Measurements from ENCODE around the gene CACNB1.

The CACNB1 gene

GRCh38 chr17:39191750-39192510, 5.5 kb downstream of the CACNB1 start:
- Histone ChIP-seq H3K27me3 (ENCODE audit: control insufficient read depth in 1 of 2, insufficient read depth in 2 of 2, low read length in 2 of 2) (no peaks in the 10 kb centered on the region), H3K4me3 (ENCODE audit: low read length in 2 of 2) (no peak overlapping the region), H3K36me3 (ENCODE audit: control insufficient read depth in 2 of 2, insufficient read depth in 2 of 2, low read length in 2 of 2) (peaks cover 18 to 21% of the 10 kb centered on the region in 2 donors), H3K9me3 (ENCODE audit: control insufficient read depth in 2 of 2, low read length in 2 of 2) (no peaks in the 10 kb centered on the region), H3K9ac (ENCODE audit: low read length in 2 of 2) (peak overlapping the region in 1 of 2 donors; percentile 5), H3K27ac (ENCODE audit: low read length) (no peak overlapping the region), H3K4me1 (ENCODE audit: control insufficient read depth, insufficient read depth, low read length) (peaks cover 25% of the 10 kb centered on the region)

- no peak overlapping the region for H3K27ac ChIP-seq (ENCODE audit: low read length)
- no peaks in the 10 kb centered on the region for H3K27me3 ChIP-seq (ENCODE audit: control insufficient read depth in 1 of 2, insufficient read depth in 2 of 2, low read length in 2 of 2)
- no peak overlapping the region for H3K9ac ChIP-seq (ENCODE audit: low read length in 2 of 2)
- no peaks in the 10 kb centered on the region for H3K9me3 ChIP-seq (ENCODE audit: control insufficient read depth in 2 of 2, low read length in 2 of 2)
- H3K4me1 ChIP-seq (ENCODE audit: control insufficient read depth, insufficient read depth, low read length): no peaks in the 10 kb centered on the region
- peaks cover 29 to 38% of the 10 kb centered on the region in 2 donors for H3K36me3 ChIP-seq (ENCODE audit: control insufficient read depth in 2 of 2, insufficient read depth in 2 of 2, low read length in 2 of 2)
- H3K4me3 ChIP-seq (ENCODE audit: low read length in 2 of 2): no peak overlapping the region
Observed at GRCh38 chr17:39187152-39187830, 10.2 kb downstream of the CACNB1 start.

GRCh38 chr17:39186481-39187002, 10.9 kb downstream of the CACNB1 start:
- no peak overlapping the region for H3K4me3 ChIP-seq (ENCODE audit: low read length in 2 of 2)
- H3K36me3 ChIP-seq (ENCODE audit: control insufficient read depth in 2 of 2, insufficient read depth in 2 of 2, low read length in 2 of 2): peaks cover 22 to 33% of the 10 kb centered on the region in 2 donors
- H3K9me3 ChIP-seq (ENCODE audit: control insufficient read depth in 2 of 2, low read length in 2 of 2): no peaks in the 10 kb centered on the region
- H3K9ac ChIP-seq (ENCODE audit: low read length in 2 of 2): no peak overlapping the region
- H3K27ac ChIP-seq (ENCODE audit: low read length): no peak overlapping the region
- H3K4me1 ChIP-seq (ENCODE audit: control insufficient read depth, insufficient read depth, low read length): no peaks in the 10 kb centered on the region
- H3K27me3 ChIP-seq (ENCODE audit: control insufficient read depth in 1 of 2, insufficient read depth in 2 of 2, low read length in 2 of 2): no peaks in the 10 kb centered on the region

GRCh38 chr17:39183720-39184119, 13.7 kb downstream of the CACNB1 start:
- H3K9me3 ChIP-seq (ENCODE audit: control insufficient read depth in 2 of 2, low read length in 2 of 2): no peaks in the 10 kb centered on the region
- no peak overlapping the region for H3K4me3 ChIP-seq (ENCODE audit: low read length in 2 of 2)
- H3K36me3 ChIP-seq (ENCODE audit: control insufficient read depth in 2 of 2, insufficient read depth in 2 of 2, low read length in 2 of 2): peaks cover 22 to 32% of the 10 kb centered on the region in 2 donors
- H3K27me3 ChIP-seq (ENCODE audit: control insufficient read depth in 1 of 2, insufficient read depth in 2 of 2, low read length in 2 of 2): no peaks in the 10 kb centered on the region
- no peak overlapping the region for H3K27ac ChIP-seq (ENCODE audit: low read length)
- H3K4me1 ChIP-seq (ENCODE audit: control insufficient read depth, insufficient read depth, low read length): no peaks in the 10 kb centered on the region
- no peak overlapping the region for H3K9ac ChIP-seq (ENCODE audit: low read length in 2 of 2)

GRCh38 chr17:39183045-39183444, 14.4 kb downstream of the CACNB1 start:
- Histone ChIP-seq H3K9me3 (ENCODE audit: control insufficient read depth in 2 of 2, low read length in 2 of 2) (no peaks in the 10 kb centered on the region), H3K27me3 (ENCODE audit: control insufficient read depth in 1 of 2, insufficient read depth in 2 of 2, low read length in 2 of 2) (no peaks in the 10 kb centered on the region), H3K9ac (ENCODE audit: low read length in 2 of 2) (no peak overlapping the region), H3K36me3 (ENCODE audit: control insufficient read depth in 2 of 2, insufficient read depth in 2 of 2, low read length in 2 of 2) (peaks cover 22 to 32% of the 10 kb centered on the region in 2 donors), H3K4me1 (ENCODE audit: control insufficient read depth, insufficient read depth, low read length) (no peaks in the 10 kb centered on the region), H3K4me3 (ENCODE audit: low read length in 2 of 2) (no peak overlapping the region), H3K27ac (ENCODE audit: low read length) (no peak overlapping the region)

- H3K27ac ChIP-seq (ENCODE audit: low read length): no peak overlapping the region
- H3K27me3 ChIP-seq (ENCODE audit: control insufficient read depth in 1 of 2, insufficient read depth in 2 of 2, low read length in 2 of 2): no peaks in the 10 kb centered on the region
- H3K4me1 ChIP-seq (ENCODE audit: control insufficient read depth, insufficient read depth, low read length): no peaks in the 10 kb centered on the region
- H3K9me3 ChIP-seq (ENCODE audit: control insufficient read depth in 2 of 2, low read length in 2 of 2): no peaks in the 10 kb centered on the region
- H3K36me3 ChIP-seq (ENCODE audit: control insufficient read depth in 2 of 2, insufficient read depth in 2 of 2, low read length in 2 of 2): peaks cover 10 to 31% of the 10 kb centered on the region in 2 donors
- H3K9ac ChIP-seq (ENCODE audit: low read length in 2 of 2): no peak overlapping the region
- no peak overlapping the region for H3K4me3 ChIP-seq (ENCODE audit: low read length in 2 of 2)
Observed at GRCh38 chr17:39181303-39181702, 16.2 kb downstream of the CACNB1 start.

GRCh38 chr17:39178536-39178935, 18.9 kb downstream of the CACNB1 start:
- Histone ChIP-seq H3K36me3 (ENCODE audit: control insufficient read depth in 2 of 2, insufficient read depth in 2 of 2, low read length in 2 of 2) (peaks cover 0 to 19% of the 10 kb centered on the region in 2 donors), H3K27ac (ENCODE audit: low read length) (no peak overlapping the region), H3K4me3 (ENCODE audit: low read length in 2 of 2) (no peak overlapping the region), H3K9me3 (ENCODE audit: control insufficient read depth in 2 of 2, low read length in 2 of 2) (no peaks in the 10 kb centered on the region), H3K27me3 (ENCODE audit: control insufficient read depth in 1 of 2, insufficient read depth in 2 of 2, low read length in 2 of 2) (no peaks in the 10 kb centered on the region), H3K9ac (ENCODE audit: low read length in 2 of 2) (no peak overlapping the region), H3K4me1 (ENCODE audit: control insufficient read depth, insufficient read depth, low read length) (peaks cover 11% of the 10 kb centered on the region)

- Histone ChIP-seq H3K36me3 (ENCODE audit: control insufficient read depth in 2 of 2, insufficient read depth in 2 of 2, low read length in 2 of 2) (peaks cover 0 to 11% of the 10 kb centered on the region in 2 donors), H3K27ac (ENCODE audit: low read length) (no peak overlapping the region), H3K9ac (ENCODE audit: low read length in 2 of 2) (no peak overlapping the region), H3K4me3 (ENCODE audit: low read length in 2 of 2) (no peak overlapping the region), H3K4me1 (ENCODE audit: control insufficient read depth, insufficient read depth, low read length) (peaks cover 11% of the 10 kb centered on the region), H3K9me3 (ENCODE audit: control insufficient read depth in 2 of 2, low read length in 2 of 2) (no peaks in the 10 kb centered on the region), H3K27me3 (ENCODE audit: control insufficient read depth in 1 of 2, insufficient read depth in 2 of 2, low read length in 2 of 2) (no peaks in the 10 kb centered on the region)
Observed at GRCh38 chr17:39177256-39177655, 20.2 kb downstream of the CACNB1 start.

GRCh38 chr17:39175695-39176093, 21.8 kb downstream of the CACNB1 start:
- Histone ChIP-seq H3K4me1 (ENCODE audit: control insufficient read depth, insufficient read depth, low read length) (peaks cover 11% of the 10 kb centered on the region), H3K27ac (ENCODE audit: low read length) (no peak overlapping the region), H3K4me3 (ENCODE audit: low read length in 2 of 2) (no peak overlapping the region), H3K27me3 (ENCODE audit: control insufficient read depth in 1 of 2, insufficient read depth in 2 of 2, low read length in 2 of 2) (peaks cover 0 to 5% of the 10 kb centered on the region in 2 donors), H3K36me3 (ENCODE audit: control insufficient read depth in 2 of 2, insufficient read depth in 2 of 2, low read length in 2 of 2) (peaks cover 0 to 8% of the 10 kb centered on the region in 2 donors), H3K9me3 (ENCODE audit: control insufficient read depth in 2 of 2, low read length in 2 of 2) (no peaks in the 10 kb centered on the region), H3K9ac (ENCODE audit: low read length in 2 of 2) (no peak overlapping the region)

- Histone ChIP-seq H3K36me3 (ENCODE audit: control insufficient read depth in 2 of 2, insufficient read depth in 2 of 2, low read length in 2 of 2) (peaks cover 0 to 8% of the 10 kb centered on the region in 2 donors), H3K9ac (ENCODE audit: low read length in 2 of 2) (no peak overlapping the region), H3K4me3 (ENCODE audit: low read length in 2 of 2) (no peak overlapping the region), H3K4me1 (ENCODE audit: control insufficient read depth, insufficient read depth, low read length) (peaks cover 11% of the 10 kb centered on the region), H3K9me3 (ENCODE audit: control insufficient read depth in 2 of 2, low read length in 2 of 2) (no peaks in the 10 kb centered on the region), H3K27ac (ENCODE audit: low read length) (no peak overlapping the region), H3K27me3 (ENCODE audit: control insufficient read depth in 1 of 2, insufficient read depth in 2 of 2, low read length in 2 of 2) (peaks cover 0 to 5% of the 10 kb centered on the region in 2 donors)
Observed at GRCh38 chr17:39174920-39175694, 22.4 kb downstream of the CACNB1 start.

Measured in stomach smooth muscle (tissue), 2 donors.